Renal cortex interstitium (tissue), 11 donors: Measurements from ENCODE around the gene STK11IP. TPM values are rescaled to one million over a fixed set of nuclear protein-coding genes. Genes with fewer than 3 reads are reported as not detected.
A peak's percentile ranks its signal among the peaks of the same experiment; 100 is the strongest.

Experiments
- DNase-seq, 11 donors: peaks; one replicate each; pipeline ENCODE4 v3.0.0-alpha.2; 2013; ENCODE audit warnings: low read depth in 9 of 11, low spot score in 4 of 11; ENCODE audit errors: extremely low read depth in 1 of 11
- polyA plus RNA-seq, 3 donors: library from polyadenylated mRNA; unstranded; fragments of 120-200 nt; gene quantifications; one replicate each; pipeline ENCODE4 v1.2.1, GENCODE V29; 2013; ENCODE audit not compliant: insufficient read length in 3 of 3

Gene STK11IP
- polyA plus RNA-seq, 3 donors: 24.0 to 33.9 (median 26.7) TPM

GRCh38 chr2:219609149-219609750 is 11.6 kb downstream of the STK11IP start:
- DNase-seq: no peak

GRCh38 chr2:219611306-219611705 is 13.6 kb downstream of the STK11IP start:
- DNase-seq: no peak

- no peak for DNase-seq
These were observed 14.4 kb downstream of the STK11IP start for GRCh38 chr2:219611866-219612576.

GRCh38 chr2:219612577-219613286 is 15.1 kb downstream of the STK11IP start:
- DNase-seq: no peak

- no peak for DNase-seq
These were observed 15.9 kb downstream of the STK11IP start for GRCh38 chr2:219613461-219614070.

- DNase-seq: no peak
These were observed 16.6 kb downstream of the STK11IP start for GRCh38 chr2:219614076-219614860.

GRCh38 chr2:219615036-219615435 is 17.4 kb downstream of the STK11IP start:
- DNase-seq: no peak

- DNase-seq: no peak
These were observed 18.2 kb downstream of the STK11IP start for GRCh38 chr2:219615894-219616293.

- DNase-seq: no peak
These were observed 18.9 kb downstream of the STK11IP start for GRCh38 chr2:219616550-219616949.

- DNase-seq: no peak
These were observed 21.1 kb downstream of the STK11IP start for GRCh38 chr2:219618733-219619122.

- no peak for DNase-seq
These were observed 21.6 kb downstream of the STK11IP start for GRCh38 chr2:219619235-219619634.

- no peak for DNase-seq
These were observed 22.9 kb downstream of the STK11IP start for GRCh38 chr2:219620546-219620945.

GRCh38 chr2:219621935-219622334 is 24.3 kb downstream of the STK11IP start:
- DNase-seq: no peak

GRCh38 chr2:219622472-219622871 is 24.8 kb downstream of the STK11IP start:
- no peak for DNase-seq

GRCh38 chr2:219624565-219624964 is 26.9 kb downstream of the STK11IP start:
- DNase-seq: no peak

- DNase-seq: no peak
These were observed 27.5 kb downstream of the STK11IP start for GRCh38 chr2:219625179-219625578.

GRCh38 chr2:219626540-219626939 is 28.9 kb downstream of the STK11IP start:
- no peak for DNase-seq

- DNase-seq: peak in 3 of 11 donors; percentile 22 to 32 (median 29)
These were observed 29.7 kb downstream of the STK11IP start, which contains the start of gene SLC4A3 for GRCh38 chr2:219627103-219628100. Gene SLC4A3, plus strand, starts transcription at chr2:219627630. Its CDS starts 363 bp downstream, at chr2:219627993.
